ENCODE measurements around the gene LRRC2. TPM values are rescaled to one million over a fixed set of nuclear protein-coding genes. Genes with fewer than 3 reads are reported as not detected.

LRRC2 gene
- total RNA-seq = under 0.01 and 0.26 TPM in 2 replicates

- peaks cover 1% of the 10 kb centered on the region for H3K27me3 ChIP-seq (ENCODE audit: control insufficient read depth, insufficient read depth, low read length)
- H3K36me3 ChIP-seq (ENCODE audit: control insufficient read depth, insufficient read depth, low read length) = no peaks in the 10 kb centered on the region
- TF ChIP-seq CTCF (IDR thresholded peaks at IDR 0.05; ENCODE audit: insufficient read depth, low read length, severe bottlenecking) = no peak
- FAIRE-seq (no peak), DNase-seq (ENCODE audit: low read depth) (peak; percentile 41)
- peak within 1 kb of the TSS; percentile 37 for H3K4me3 ChIP-seq (ENCODE audit: low read depth, low read length)
These were observed at the start of gene LRRC2 for GRCh38 chr3:46566040-46566641. Gene LRRC2, minus strand, starts transcription at chr3:46566302. Its CDS starts 14,711 bp downstream, at chr3:46551591.

GRCh38 chr3:46615050-46615775 lies 49.1 kb upstream of the LRRC2 start:
- DNase-seq (ENCODE audit: low read depth) = no peak
- Histone ChIP-seq H3K4me3 (ENCODE audit: low read depth, low read length) (no peak overlapping the region), H3K36me3 (ENCODE audit: control insufficient read depth, insufficient read depth, low read length) (no peaks in the 10 kb centered on the region), H3K27me3 (ENCODE audit: control insufficient read depth, insufficient read depth, low read length) (peaks cover 6% of the 10 kb centered on the region)
- no peak for TF ChIP-seq CTCF (IDR thresholded peaks at IDR 0.05; ENCODE audit: insufficient read depth, low read length, severe bottlenecking)
- no peak for FAIRE-seq

GRCh38 chr3:46614431-46614830 lies 48.3 kb upstream of the LRRC2 start:
- no peak overlapping the region for H3K4me3 ChIP-seq (ENCODE audit: low read depth, low read length)
- no peak for TF ChIP-seq CTCF (IDR thresholded peaks at IDR 0.05; ENCODE audit: insufficient read depth, low read length, severe bottlenecking)
- H3K36me3 ChIP-seq (ENCODE audit: control insufficient read depth, insufficient read depth, low read length) = no peaks in the 10 kb centered on the region
- no peak for FAIRE-seq
- DNase-seq (ENCODE audit: low read depth) = no peak
- peaks cover 6% of the 10 kb centered on the region for H3K27me3 ChIP-seq (ENCODE audit: control insufficient read depth, insufficient read depth, low read length)

- TF ChIP-seq CTCF (IDR thresholded peaks at IDR 0.05; ENCODE audit: insufficient read depth, low read length, severe bottlenecking) = no peak
- no peak for DNase-seq (ENCODE audit: low read depth)
- no peak for FAIRE-seq
- no peak overlapping the region for H3K4me3 ChIP-seq (ENCODE audit: low read depth, low read length)
- no peaks in the 10 kb centered on the region for H3K36me3 ChIP-seq (ENCODE audit: control insufficient read depth, insufficient read depth, low read length)
- H3K27me3 ChIP-seq (ENCODE audit: control insufficient read depth, insufficient read depth, low read length) = peaks cover 6% of the 10 kb centered on the region
These were observed 47.4 kb upstream of the LRRC2 start for GRCh38 chr3:46613313-46614005.

- Histone ChIP-seq H3K27me3 (ENCODE audit: control insufficient read depth, insufficient read depth, low read length) (peaks cover 4% of the 10 kb centered on the region), H3K36me3 (ENCODE audit: control insufficient read depth, insufficient read depth, low read length) (no peaks in the 10 kb centered on the region), H3K4me3 (ENCODE audit: low read depth, low read length) (no peak within 1 kb of the TSS)
- DNase-seq (ENCODE audit: low read depth) = no peak
- no peak for TF ChIP-seq CTCF (IDR thresholded peaks at IDR 0.05; ENCODE audit: insufficient read depth, low read length, severe bottlenecking)
- FAIRE-seq = no peak
These were observed 46.2 kb upstream of the LRRC2 start, which contains the start of gene FAM240A for GRCh38 chr3:46612324-46612723. Gene FAM240A, plus strand, starts transcription at chr3:46612525. Its CDS starts 159 bp downstream, at chr3:46612684.
